Raji (cell line): Measurements from ENCODE around the gene BBS9.

Source experiments
- POLR2A ChIP-seq: IDR thresholded peaks from 2 replicates; pipeline ENCODE4 v1.6.1; 2011; ENCODE audit warnings: low read depth, low read length, control low read depth; ENCODE audit not compliant: insufficient read depth

The BBS9 gene

DNA sequence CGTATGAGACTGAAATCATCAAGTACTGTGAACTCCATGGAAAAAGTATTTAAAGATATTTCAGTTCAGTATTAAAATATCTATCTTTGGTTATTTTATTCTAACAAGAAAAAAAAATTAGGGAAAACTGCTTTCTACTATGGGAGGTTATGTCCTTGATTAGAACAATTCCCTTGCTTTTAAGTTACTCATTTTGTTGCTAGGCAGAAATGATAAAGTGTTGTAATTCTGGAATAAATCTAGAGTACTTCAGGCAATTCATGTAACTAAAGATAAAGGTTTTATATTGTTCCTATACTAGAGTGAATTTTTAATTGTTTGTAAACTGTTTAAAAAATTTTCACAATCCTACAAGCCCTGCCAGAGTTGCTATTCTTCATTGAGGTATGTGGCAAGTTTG is 92.0 kb downstream of the BBS9 start:
- no peak for TF ChIP-seq POLR2A

DNA sequence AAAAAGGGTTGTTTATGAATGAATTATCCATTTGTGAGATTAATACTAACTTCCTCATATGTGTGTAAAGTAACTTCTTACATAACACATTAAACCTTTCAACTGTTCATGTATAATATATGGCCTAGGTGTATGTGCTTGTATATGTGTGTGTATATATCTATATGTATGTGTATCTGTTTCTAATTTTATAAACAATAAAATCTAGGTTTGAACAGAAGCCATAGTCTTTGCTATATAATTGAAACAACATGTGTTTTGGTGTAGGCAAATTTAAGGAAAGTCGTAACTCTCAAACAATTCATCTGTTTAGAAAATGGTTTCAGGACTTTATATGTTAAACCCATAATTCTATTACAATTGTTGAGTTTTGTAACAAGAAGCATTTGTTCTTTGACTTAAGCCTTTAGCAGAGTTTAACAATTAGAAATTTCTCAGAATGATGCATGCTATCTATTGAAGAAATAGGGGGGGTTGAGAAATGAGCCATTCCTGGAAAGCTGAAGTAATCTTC is 103.3 kb downstream of the BBS9 start:
- no peak for TF ChIP-seq POLR2A

DNA sequence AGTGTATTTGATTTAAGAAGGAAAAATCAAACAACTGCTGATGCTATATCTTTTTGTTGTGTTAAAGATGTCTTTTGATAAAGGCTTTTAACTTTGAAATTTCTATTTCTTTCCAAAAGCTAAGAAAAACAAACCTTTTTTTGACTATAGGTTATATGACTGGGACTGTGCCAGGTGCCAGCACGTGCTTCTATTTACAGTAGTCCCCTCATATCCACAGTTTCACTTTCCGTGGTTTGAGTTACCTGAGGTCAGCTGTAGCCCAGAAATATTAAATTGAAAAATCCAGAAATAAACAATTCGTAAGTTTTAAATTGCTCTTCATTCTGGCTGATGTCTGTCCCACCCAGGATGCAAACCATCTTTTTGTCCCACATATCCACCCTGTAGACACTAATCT is 104.3 kb downstream of the BBS9 start:
- no peak for TF ChIP-seq POLR2A

DNA sequence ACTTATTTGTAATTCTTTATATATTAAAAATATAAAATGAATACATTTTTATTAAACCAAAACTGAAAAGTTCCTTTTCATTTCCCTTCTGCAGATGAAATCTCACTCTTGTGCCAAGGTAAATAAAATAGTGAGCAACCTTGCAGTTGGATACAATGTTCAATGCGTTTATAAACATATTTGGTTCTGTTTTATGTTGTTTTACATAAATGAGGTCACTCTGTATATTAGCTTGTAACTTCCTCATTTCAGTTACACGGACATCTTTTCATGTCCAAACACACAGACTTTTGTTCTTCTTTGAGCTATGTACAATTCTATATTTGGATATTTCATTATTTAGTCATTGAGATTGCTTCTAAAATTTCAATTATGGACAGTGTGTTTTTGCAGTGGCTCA is 107.7 kb downstream of the BBS9 start:
- no peak for TF ChIP-seq POLR2A

DNA sequence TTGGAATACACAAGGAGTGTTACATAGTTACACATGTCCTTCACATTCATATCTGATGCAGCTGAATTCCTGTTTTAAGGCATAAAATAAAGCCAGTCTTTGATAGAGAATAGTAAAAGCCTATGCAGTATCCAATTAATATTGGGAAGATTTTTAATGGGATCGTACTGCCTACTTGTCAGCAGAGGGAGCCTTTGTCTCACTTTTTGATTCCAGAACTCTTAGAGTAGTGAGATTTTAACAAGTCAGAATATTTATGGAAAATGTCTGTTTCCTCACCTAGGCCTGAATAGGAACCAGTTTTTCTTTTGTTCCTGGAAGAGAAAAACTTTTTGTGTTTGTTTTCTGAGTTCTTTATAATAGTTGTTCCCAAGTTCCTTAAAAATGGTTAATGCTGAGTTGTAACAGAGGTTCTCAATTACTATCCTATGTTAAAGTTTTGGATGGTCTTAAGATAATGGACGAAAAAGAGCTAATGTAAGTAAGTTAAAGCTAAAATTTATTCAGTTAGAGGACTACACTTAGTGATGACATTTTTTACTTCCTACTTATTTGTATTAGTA is 114.0 kb downstream of the BBS9 start:
- TF ChIP-seq POLR2A: no peak

DNA sequence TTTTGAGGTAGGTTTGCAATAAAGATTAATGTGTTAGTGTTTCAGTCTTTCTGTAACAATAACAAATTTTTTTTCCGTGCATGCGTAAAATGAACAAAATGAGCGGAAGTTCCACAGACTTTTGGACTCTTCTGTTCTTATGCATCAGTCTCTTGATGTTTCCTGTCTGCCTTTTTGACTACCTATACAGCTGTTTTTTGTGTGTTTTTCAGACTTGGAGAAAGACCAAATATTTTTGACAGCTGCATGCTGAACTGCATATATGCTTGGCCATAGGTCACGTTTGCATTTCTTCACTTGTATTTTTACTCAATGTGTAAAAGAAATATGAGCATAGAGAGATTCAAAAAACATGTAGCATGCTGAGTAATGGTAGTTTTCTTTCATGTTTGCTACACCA is 119.3 kb downstream of the BBS9 start:
- no peak for TF ChIP-seq POLR2A

DNA sequence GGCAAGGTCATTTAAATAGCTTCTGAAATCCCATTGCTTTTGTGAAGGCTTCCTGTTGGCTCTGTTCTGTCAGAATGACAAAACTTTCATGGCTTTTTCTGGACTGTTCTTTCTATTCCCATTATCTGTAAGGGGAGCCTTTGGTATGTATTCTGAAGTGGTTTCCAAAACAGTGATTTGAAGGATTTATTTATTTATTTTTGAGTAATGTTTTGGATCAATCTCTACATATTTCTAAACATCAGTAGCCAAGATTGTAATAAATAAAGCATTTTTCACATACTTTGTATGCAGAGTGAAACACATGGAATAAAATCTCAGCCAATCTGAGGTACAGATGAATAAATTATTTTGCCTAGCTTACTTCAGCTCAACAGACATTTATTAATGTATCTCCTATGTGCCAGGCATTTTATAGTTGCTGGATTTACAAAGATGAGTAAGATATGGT is 121.1 kb downstream of the BBS9 start:
- no peak for TF ChIP-seq POLR2A

DNA sequence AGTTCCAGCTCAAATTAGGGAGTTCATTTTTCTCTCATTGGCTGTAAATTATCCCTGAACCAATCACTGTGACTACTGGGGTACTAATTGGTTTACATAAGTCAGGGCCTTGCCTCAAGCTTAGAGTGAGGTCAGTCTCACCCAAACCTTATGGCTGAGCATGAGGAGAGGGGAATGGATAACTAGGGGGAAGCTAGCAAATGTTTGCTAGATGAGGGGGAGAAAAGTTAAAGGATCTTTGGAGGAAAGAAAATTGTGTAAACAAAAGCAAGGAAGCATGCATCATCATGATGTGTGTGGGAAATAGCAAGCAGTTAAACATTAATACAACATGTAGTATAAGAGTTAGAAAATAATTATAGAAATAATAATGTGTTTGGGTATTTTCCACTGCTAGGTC is 121.9 kb downstream of the BBS9 start:
- no peak for TF ChIP-seq POLR2A

DNA sequence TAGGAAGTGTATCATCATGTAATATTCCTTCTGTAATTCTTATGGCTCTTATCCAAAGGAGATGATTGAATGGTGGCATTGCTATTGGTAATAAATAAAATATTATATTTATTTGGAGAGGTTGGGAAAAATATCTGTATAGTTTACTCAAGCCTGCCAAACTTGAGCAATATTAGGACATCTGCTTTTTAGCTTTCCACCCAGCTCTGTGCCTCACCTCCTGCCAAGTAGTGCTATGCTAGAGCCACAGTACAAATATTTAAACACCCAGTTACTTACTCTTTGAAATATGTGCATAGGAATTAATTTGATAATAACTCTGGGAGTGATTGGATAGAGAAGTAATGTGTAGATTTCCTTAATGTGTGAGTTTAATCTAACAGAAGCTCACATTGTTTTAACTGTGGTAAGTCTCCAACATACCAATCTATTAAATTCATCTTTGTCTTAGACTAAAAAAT is 129.2 kb downstream of the BBS9 start:
- TF ChIP-seq POLR2A: no peak

DNA sequence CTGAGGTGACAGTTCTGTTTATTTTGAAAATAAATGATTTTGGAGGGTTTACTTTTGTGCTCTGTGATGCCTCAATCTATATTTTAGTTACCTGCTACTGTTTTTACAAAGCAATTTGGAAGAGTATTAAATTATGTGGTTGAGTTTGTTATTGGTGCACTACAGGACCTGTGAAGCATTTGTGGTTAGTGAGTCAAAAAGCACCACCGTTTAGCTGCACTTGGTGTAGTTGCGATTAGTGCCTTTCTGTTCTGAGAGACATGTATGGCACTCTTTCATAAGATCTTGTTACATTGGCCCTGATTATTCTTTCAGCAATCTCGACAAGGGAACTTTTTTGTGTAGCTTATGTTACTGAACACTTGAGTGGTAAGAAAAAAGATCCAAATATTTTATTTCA is 132.2 kb downstream of the BBS9 start:
- no peak for TF ChIP-seq POLR2A

DNA sequence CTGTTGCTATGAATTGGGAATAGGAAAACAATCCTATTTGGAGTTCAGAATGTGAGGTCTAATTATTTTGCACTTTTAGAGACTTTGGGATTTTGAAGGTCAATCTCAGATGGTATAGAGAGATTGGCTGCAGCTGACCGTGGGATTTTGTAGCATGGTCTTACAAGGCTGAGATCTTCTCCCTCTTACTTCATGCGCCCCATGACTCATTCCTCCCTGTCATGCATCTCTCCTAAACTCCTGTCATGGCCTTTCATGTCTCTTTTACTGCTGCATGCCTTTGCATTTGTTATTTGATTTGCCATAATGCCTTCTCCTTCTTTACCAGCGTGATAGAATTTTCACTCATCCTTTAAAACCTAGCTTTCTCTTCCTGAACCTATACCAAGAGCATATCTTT is 133.1 kb downstream of the BBS9 start:
- TF ChIP-seq POLR2A: no peak

DNA sequence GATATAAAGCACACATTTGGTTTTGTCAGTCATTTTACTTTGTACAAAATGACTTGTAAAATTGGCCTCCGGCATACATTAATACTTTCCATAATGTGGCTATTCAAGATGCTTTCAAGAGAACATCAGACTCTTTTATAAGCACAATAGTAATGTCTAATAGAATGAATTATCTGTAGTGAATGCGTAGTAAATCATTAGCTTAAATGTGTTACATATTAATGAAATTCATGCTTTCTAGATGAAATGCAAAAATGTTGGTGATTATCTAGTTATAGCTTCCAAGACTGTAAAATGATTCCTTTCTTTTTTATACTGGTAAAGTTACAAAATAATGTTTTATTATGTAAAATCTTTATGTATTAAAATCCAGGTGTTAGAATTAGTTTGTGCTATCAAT is 144.0 kb downstream of the BBS9 start:
- no peak for TF ChIP-seq POLR2A

DNA sequence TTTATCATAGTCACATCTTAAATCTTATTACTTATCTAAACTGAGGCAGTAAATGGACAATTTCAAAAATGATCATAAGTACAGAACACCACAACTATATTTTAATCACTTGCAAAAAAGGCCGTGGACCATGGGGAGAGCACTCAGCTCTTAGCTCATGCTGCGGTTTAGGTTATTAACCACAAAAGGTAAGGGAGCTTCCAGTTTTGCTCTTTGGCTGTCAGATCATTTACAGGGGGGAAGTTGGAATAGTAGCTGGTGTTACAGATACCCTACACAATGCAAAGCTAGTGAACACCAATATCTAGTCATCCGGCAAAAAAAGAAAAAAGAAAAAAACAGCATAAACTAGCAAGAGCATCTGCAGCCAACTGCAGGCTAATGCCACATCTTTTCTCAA is 147.0 kb downstream of the BBS9 start:
- no peak for TF ChIP-seq POLR2A

DNA sequence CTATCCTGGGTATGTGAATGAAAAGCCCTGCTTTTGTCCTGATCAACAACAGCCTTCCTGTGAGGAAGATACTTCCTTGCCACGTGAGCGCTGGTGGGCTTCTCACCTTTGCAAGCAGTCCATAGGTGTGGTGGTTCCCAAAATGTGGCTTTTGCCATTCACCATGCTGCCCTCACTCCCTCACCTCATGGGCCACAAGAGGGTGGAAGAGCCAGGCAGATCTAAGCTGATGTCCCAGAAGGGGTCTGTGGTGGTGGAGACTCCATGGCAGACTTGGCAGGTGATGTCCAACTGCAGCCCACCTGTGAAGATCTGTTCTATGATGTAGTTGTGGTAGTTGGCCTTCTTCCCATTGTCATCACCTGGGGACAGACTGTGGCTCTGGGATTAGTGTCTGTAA is 147.4 kb downstream of the BBS9 start:
- TF ChIP-seq POLR2A: no peak

DNA sequence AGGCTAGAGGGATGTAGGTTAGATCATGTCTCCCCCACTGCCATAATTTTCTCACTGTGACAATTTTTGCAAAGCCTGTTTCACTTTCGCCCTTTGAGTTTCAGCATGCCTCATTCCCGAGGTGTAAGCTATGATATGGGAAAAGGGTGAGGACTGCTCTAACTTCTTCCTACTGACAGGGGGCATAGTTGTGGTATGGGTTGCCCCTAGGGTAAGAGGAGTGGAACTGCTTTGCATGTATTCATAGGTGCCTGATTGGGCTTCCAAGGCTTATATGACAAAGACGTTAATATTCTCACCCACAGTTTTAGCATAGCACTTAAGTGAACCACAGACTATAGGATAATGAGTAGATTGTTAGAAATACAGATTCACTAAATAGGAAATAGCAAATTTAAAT is 148.7 kb downstream of the BBS9 start:
- no peak for TF ChIP-seq POLR2A

DNA sequence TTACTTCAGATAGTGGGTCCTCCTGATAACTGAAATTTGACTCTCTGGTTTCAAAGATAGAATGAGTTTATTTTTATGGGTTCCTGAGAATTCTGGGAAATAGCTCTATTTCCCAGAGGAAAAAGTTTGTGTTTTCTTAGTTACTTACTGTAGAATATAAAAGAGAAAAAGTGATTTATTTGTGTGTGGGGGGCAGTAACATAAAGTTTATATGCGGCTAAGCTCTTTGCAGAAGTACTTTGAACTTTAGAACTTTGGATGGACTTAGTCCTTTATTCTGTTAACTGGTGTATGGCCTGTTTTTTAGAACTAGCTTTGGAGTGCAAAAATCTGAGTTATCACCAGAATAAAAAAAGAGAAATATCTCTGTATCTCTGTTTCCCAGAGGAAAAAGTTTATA is 157.1 kb downstream of the BBS9 start:
- no peak for TF ChIP-seq POLR2A

DNA sequence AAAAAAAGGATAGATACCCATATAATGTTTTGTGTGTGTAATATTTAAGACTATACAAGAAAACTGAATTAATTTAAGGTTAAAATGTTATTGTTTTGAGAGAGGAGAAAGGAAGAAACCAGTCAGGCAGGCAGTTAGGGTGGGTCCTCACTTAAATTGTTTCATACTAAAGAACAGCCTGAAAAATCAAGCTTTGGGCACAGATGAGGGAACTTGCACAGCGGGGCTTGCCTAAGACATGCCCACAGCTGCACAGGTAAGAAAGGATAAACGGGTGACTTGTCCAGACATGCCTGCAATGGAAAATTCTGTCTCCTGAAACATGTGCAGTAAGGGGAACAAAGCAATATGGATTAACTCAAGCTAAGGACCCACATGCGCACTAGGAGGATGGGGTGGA is 158.4 kb downstream of the BBS9 start:
- no peak for TF ChIP-seq POLR2A
